Immature natural killer cell (primary cell): ENCODE results near the gene MGMT. TPM values are rescaled to one million over a fixed set of nuclear protein-coding genes. Genes with fewer than 3 reads are reported as not detected.

Experiments
- DNase-seq, 3 donors: peaks; one replicate each; pipeline ENCODE4 v3.0.0; 2022; ENCODE audit warnings: mixed read lengths in 1 of 3
- H3K27ac Mint-ChIP-seq, 6 donors: one replicate each; pipeline ENCODE4 v1.8.0; 2020; ENCODE audit warnings: mixed read lengths in 6 of 6, mild to moderate bottlenecking in 5 of 6, inconsistent platforms in 4 of 6, moderate library complexity in 3 of 6
- H3K27me3 Mint-ChIP-seq, 3 donors: one replicate each; pipeline ENCODE4 v1.8.0; 2020 to 2021; ENCODE audit warnings: low read depth in 3 of 3, mild to moderate bottlenecking in 3 of 3, mixed read lengths in 3 of 3, moderate library complexity in 3 of 3, inconsistent platforms in 1 of 3
- H3K36me3 Mint-ChIP-seq, 3 donors: one replicate each; pipeline ENCODE4 v1.8.0; 2020; ENCODE audit warnings: mixed read lengths in 3 of 3, inconsistent platforms in 2 of 3, mild to moderate bottlenecking in 2 of 3
- H3K4me1 Mint-ChIP-seq, 2 donors: one replicate each; pipeline ENCODE4 v1.8.0; 2020; ENCODE audit warnings: inconsistent platforms in 2 of 2, mild to moderate bottlenecking in 2 of 2, mixed read lengths in 2 of 2, moderate library complexity in 1 of 2
- H3K4me3 Mint-ChIP-seq, 5 donors: one replicate each; pipeline ENCODE4 v1.8.0; 2020; ENCODE audit warnings: mild to moderate bottlenecking in 5 of 5, mixed read lengths in 5 of 5, inconsistent platforms in 3 of 5, moderate library complexity in 3 of 5
- H3K9me3 Mint-ChIP-seq, 6 donors: one replicate each; pipeline ENCODE4 v1.8.0; 2020; ENCODE audit warnings: mild to moderate bottlenecking in 6 of 6, mixed read lengths in 6 of 6, inconsistent platforms in 4 of 6, moderate library complexity in 3 of 6
- polyA plus RNA-seq, 3 donors: library from polyadenylated mRNA; unstranded; fragments of 300-500 nt; fragmentation: Illumina TruSeq; gene quantifications; one replicate each; pipeline ENCODE4 v1.2.3, GENCODE V29; 2021

MGMT gene
- polyA plus RNA-seq, 3 donors from 2014 or later: 33.7 to 69.5 (median 37.5) TPM

- H3K27ac Mint-ChIP-seq: no peak overlapping the region
- no peak for DNase-seq
- peaks cover 0 to 2% (median under 1%) of the 10 kb centered on the region in 3 donors for H3K27me3 Mint-ChIP-seq
- no peak overlapping the region for H3K4me3 Mint-ChIP-seq
- H3K36me3 Mint-ChIP-seq: peaks cover 0 to 8% (median 1%) of the 10 kb centered on the region in 3 donors
- peaks cover 0 to 6% (median under 1%) of the 10 kb centered on the region in 6 donors for H3K9me3 Mint-ChIP-seq
- H3K4me1 Mint-ChIP-seq: peaks cover 15% of the 10 kb centered on the region in 2 donors
These were observed 161.8 kb downstream of the MGMT start for GRCh38 chr10:129628823-129629222.

- Mint-ChIP-seq H3K27me3 (peaks cover 0 to 2% (median 0%) of the 10 kb centered on the region in 3 donors), H3K4me1 (peaks cover 15% of the 10 kb centered on the region in 2 donors), H3K9me3 (peaks cover 0 to 10% (median 5%) of the 10 kb centered on the region in 6 donors), H3K27ac (no peak overlapping the region), H3K36me3 (peaks cover 4 to 15% (median 9%) of the 10 kb centered on the region in 3 donors), H3K4me3 (no peak overlapping the region)
- DNase-seq: no peak
These were observed 162.9 kb downstream of the MGMT start for GRCh38 chr10:129629911-129630310.

GRCh38 chr10:129631006-129631405 is 164.0 kb downstream of the MGMT start:
- no peak overlapping the region for H3K4me3 Mint-ChIP-seq
- H3K4me1 Mint-ChIP-seq: peaks cover 15% of the 10 kb centered on the region in 2 donors

GRCh38 chr10:129631870-129632623 is 165.0 kb downstream of the MGMT start:
- Mint-ChIP-seq H3K4me1 (peaks cover 10 to 11% of the 10 kb centered on the region in 2 donors), H3K36me3 (peaks cover 4 to 15% (median 9%) of the 10 kb centered on the region in 3 donors), H3K27me3 (peaks cover 0 to 1% (median 0%) of the 10 kb centered on the region in 3 donors), H3K9me3 (peaks cover 0 to 10% (median 5%) of the 10 kb centered on the region in 6 donors), H3K27ac (no peak overlapping the region), H3K4me3 (no peak overlapping the region)
- DNase-seq: no peak

More at GRCh38 chr10:129631006-129631405, 164.0 kb downstream of the MGMT start:
- Mint-ChIP-seq H3K27ac (no peak overlapping the region), H3K27me3 (peaks cover 0 to 2% (median 0%) of the 10 kb centered on the region in 3 donors), H3K9me3 (peaks cover 0 to 10% (median 5%) of the 10 kb centered on the region in 6 donors), H3K36me3 (peaks cover 4 to 15% (median 9%) of the 10 kb centered on the region in 3 donors)
- no peak for DNase-seq

- Mint-ChIP-seq H3K4me1 (peaks cover 0 to 2% of the 10 kb centered on the region in 2 donors), H3K27ac (no peak overlapping the region), H3K4me3 (no peak overlapping the region), H3K36me3 (peaks cover 4 to 14% (median 8%) of the 10 kb centered on the region in 3 donors), H3K27me3 (no peaks in the 10 kb centered on the region), H3K9me3 (peaks cover 0 to 10% (median 5%) of the 10 kb centered on the region in 6 donors)
- DNase-seq: no peak
These were observed 170.0 kb downstream of the MGMT start for GRCh38 chr10:129637010-129637409.

GRCh38 chr10:129637846-129638245 is 170.8 kb downstream of the MGMT start:
- Mint-ChIP-seq H3K27ac (no peak overlapping the region), H3K4me1 (no peaks in the 10 kb centered on the region), H3K27me3 (no peaks in the 10 kb centered on the region), H3K9me3 (peaks cover 0 to 10% (median 4%) of the 10 kb centered on the region in 6 donors), H3K4me3 (no peak overlapping the region), H3K36me3 (peaks cover 4 to 14% (median 8%) of the 10 kb centered on the region in 3 donors)
- no peak for DNase-seq

GRCh38 chr10:129641351-129641750 is 174.3 kb downstream of the MGMT start:
- Mint-ChIP-seq H3K4me1 (no peaks in the 10 kb centered on the region), H3K4me3 (no peak overlapping the region), H3K27me3 (no peaks in the 10 kb centered on the region), H3K36me3 (peaks cover 5 to 7% (median 6%) of the 10 kb centered on the region in 3 donors), H3K9me3 (no peaks in the 10 kb centered on the region), H3K27ac (no peak overlapping the region)
- DNase-seq: no peak

GRCh38 chr10:129641982-129642381 is 174.9 kb downstream of the MGMT start:
- H3K27me3 Mint-ChIP-seq: no peaks in the 10 kb centered on the region
- no peak overlapping the region for H3K27ac Mint-ChIP-seq
- no peak for DNase-seq
- no peaks in the 10 kb centered on the region for H3K4me1 Mint-ChIP-seq
- H3K9me3 Mint-ChIP-seq: no peaks in the 10 kb centered on the region
- peaks cover 5 to 7% (median 6%) of the 10 kb centered on the region in 3 donors for H3K36me3 Mint-ChIP-seq
- no peak overlapping the region for H3K4me3 Mint-ChIP-seq

GRCh38 chr10:129642427-129642826 is 175.4 kb downstream of the MGMT start:
- no peak for DNase-seq
- Mint-ChIP-seq H3K36me3 (peaks cover 5 to 7% (median 6%) of the 10 kb centered on the region in 3 donors), H3K27ac (no peak overlapping the region), H3K9me3 (no peaks in the 10 kb centered on the region), H3K4me1 (no peaks in the 10 kb centered on the region), H3K4me3 (no peak overlapping the region), H3K27me3 (no peaks in the 10 kb centered on the region)

GRCh38 chr10:129643266-129643665 is 176.2 kb downstream of the MGMT start:
- DNase-seq: no peak
- H3K36me3 Mint-ChIP-seq: peaks cover 5 to 7% (median 6%) of the 10 kb centered on the region in 3 donors
- no peaks in the 10 kb centered on the region for H3K4me1 Mint-ChIP-seq
- H3K9me3 Mint-ChIP-seq: no peaks in the 10 kb centered on the region
- no peak overlapping the region for H3K27ac Mint-ChIP-seq
- H3K27me3 Mint-ChIP-seq: no peaks in the 10 kb centered on the region
- H3K4me3 Mint-ChIP-seq: no peak overlapping the region

- no peaks in the 10 kb centered on the region for H3K27me3 Mint-ChIP-seq
- no peaks in the 10 kb centered on the region for H3K4me1 Mint-ChIP-seq
- no peak overlapping the region for H3K4me3 Mint-ChIP-seq
- H3K36me3 Mint-ChIP-seq: peaks cover 2 to 6% (median 5%) of the 10 kb centered on the region in 3 donors
- DNase-seq: no peak
- H3K27ac Mint-ChIP-seq: no peak overlapping the region
- H3K9me3 Mint-ChIP-seq: no peaks in the 10 kb centered on the region
These were observed 178.4 kb downstream of the MGMT start for GRCh38 chr10:129645487-129645886.

- Mint-ChIP-seq H3K27ac (no peak overlapping the region), H3K27me3 (no peaks in the 10 kb centered on the region), H3K4me1 (no peaks in the 10 kb centered on the region), H3K36me3 (peaks cover 2 to 6% (median 5%) of the 10 kb centered on the region in 3 donors), H3K4me3 (no peak overlapping the region), H3K9me3 (no peaks in the 10 kb centered on the region)
- DNase-seq: no peak
These were observed 179.9 kb downstream of the MGMT start for GRCh38 chr10:129646973-129647372.

- no peak for DNase-seq
- Mint-ChIP-seq H3K4me1 (no peaks in the 10 kb centered on the region), H3K36me3 (peaks cover 2 to 6% (median 5%) of the 10 kb centered on the region in 3 donors), H3K27ac (no peak overlapping the region), H3K9me3 (no peaks in the 10 kb centered on the region), H3K27me3 (no peaks in the 10 kb centered on the region), H3K4me3 (no peak overlapping the region)
These were observed 180.5 kb downstream of the MGMT start for GRCh38 chr10:129647590-129647989.

GRCh38 chr10:129648856-129649255 is 181.8 kb downstream of the MGMT start:
- Mint-ChIP-seq H3K27me3 (peaks cover 0 to 2% (median 0%) of the 10 kb centered on the region in 3 donors), H3K4me3 (no peak overlapping the region), H3K4me1 (peaks cover 1 to 5% of the 10 kb centered on the region in 2 donors), H3K9me3 (no peaks in the 10 kb centered on the region), H3K36me3 (peaks cover 0 to 6% (median 5%) of the 10 kb centered on the region in 3 donors), H3K27ac (no peak overlapping the region)
- DNase-seq: no peak
